GM12878 (cell line): ENCODE measurements around the gene NFKBIA. TPM values are rescaled to one million over a fixed set of nuclear protein-coding genes. Genes with fewer than 3 reads are reported as not detected.

Experiments
- ATAC-seq: fragments of 200-7000 bp; cut with Tn5 transposase; 3 replicates; pipeline ENCODE4 v1.9.1; 2020; ENCODE audit warnings: mild to moderate bottlenecking, moderate library complexity
- BruUV-seq: library from RNA; stranded (reverse); fragments of 400-500 nt; replicated peaks from 2 replicates; lab custom pipeline; 2021; lab: Mats Ljungman, UMichigan
- CTCF ChIA-PET: fragments of 300-600 bp; sonication (Branson Sonifier 250); formaldehyde crosslinking; extraction: SDS; loops from one replicate; lab custom pipeline; 2021; ENCODE audit warnings: inconsistent platforms; lab: Yijun Ruan, JAX
- POLR2A ChIA-PET: fragments of 350-600 bp; formaldehyde crosslinking; extraction: SDS; loops from one replicate; lab custom pipeline; 2021; ENCODE audit warnings: inconsistent platforms; lab: Charles Lee
- RAD21 ChIA-PET: fragments of 300-600 bp; sonication (Branson Sonifier 250); formaldehyde crosslinking; loops from one replicate; lab custom pipeline; 2023; ENCODE audit warnings: antibody characterized with exemption; ENCODE audit not compliant: unreplicated experiment; lab: Charles Lee
- SMC1A ChIA-PET: fragments of 300-600 bp; sonication (Branson Sonifier 250); formaldehyde crosslinking; loops from one replicate; lab custom pipeline; 2023; ENCODE audit not compliant: unreplicated experiment, uncharacterized antibody; lab: Charles Lee
- DNase-seq: peaks from one replicate; pipeline ENCODE4 v3.0.0-alpha.2; 2011; ENCODE audit warnings: low read depth, low spot score
- FAIRE-seq: peaks from 3 replicates; lab custom pipeline; 2011; peaks lifted over from hg19 to GRCh38; lab: Jason Lieb, UNC
- H2AFZ ChIP-seq: 2 replicates; pipeline ENCODE4 v1.6.0; 2011; ENCODE audit warnings: low read depth, low read length, control low read depth; ENCODE audit not compliant: control insufficient read depth
- H3K27ac ChIP-seq: 2 replicates; pipeline ENCODE4 v1.5.1; 2011; ENCODE audit warnings: control low read depth; ENCODE audit not compliant: control insufficient read depth, insufficient read depth
- H3K27me3 ChIP-seq, 2 experiments: replicated peaks in 1 of 2; 2 replicates each; pipeline versions ENCODE4 v1.6.0 to v1.6.1; 2011; ENCODE audit warnings: low read length in 1 of 2; ENCODE audit not compliant: control insufficient read depth in 2 of 2, insufficient read depth in 2 of 2
- H3K36me3 ChIP-seq, 2 experiments: 2 replicates each; pipeline ENCODE4 v1.5.1; 2011; ENCODE audit warnings: low read length in 1 of 2; ENCODE audit not compliant: control insufficient read depth in 2 of 2, insufficient read depth in 2 of 2
- H3K4me1 ChIP-seq: 2 replicates; pipeline ENCODE4 v1.6.1; 2011; ENCODE audit warnings: mild to moderate bottlenecking, low read length, moderate library complexity, mixed read lengths; ENCODE audit not compliant: control insufficient read depth, insufficient read depth
- H3K4me2 ChIP-seq: 2 replicates; pipeline ENCODE4 v1.6.0; 2011; ENCODE audit warnings: control low read depth; ENCODE audit not compliant: control insufficient read depth, insufficient read depth
- H3K4me3 ChIP-seq: fragments of 200-600 bp; sonication (generic); 2 replicates; pipeline ENCODE4 v1.5.1; 2016
- H3K79me2 ChIP-seq: 2 replicates; pipeline ENCODE4 v1.6.0; 2011; ENCODE audit warnings: low read length; ENCODE audit not compliant: control insufficient read depth, insufficient read depth
- H3K9ac ChIP-seq: 2 replicates; pipeline ENCODE4 v1.8.0; 2011; ENCODE audit warnings: low read length, control low read depth, mixed read lengths; ENCODE audit not compliant: control insufficient read depth, insufficient read depth
- H3K9me3 ChIP-seq: replicated peaks from 3 replicates; pipeline ENCODE4 v1.5.1; 2011; ENCODE audit warnings: mild to moderate bottlenecking, low read length; ENCODE audit not compliant: control insufficient read depth, insufficient read depth
- H4K20me1 ChIP-seq: 2 replicates; pipeline ENCODE4 v1.6.0; 2011; ENCODE audit not compliant: control insufficient read depth, insufficient read depth
- ETV6 ChIP-seq, 2 experiments: fragments of 450-650 bp in 1 of 2; IDR thresholded peaks in 1 of 2; conservative IDR thresholded peaks in 1 of 2; 2 replicates each; pipeline ENCODE4 v1.6.1; 2014; ENCODE audit warnings: antibody characterized with exemption in 1 of 2, borderline replicate concordance in 1 of 2, low read depth in 1 of 2, mild to moderate bottlenecking in 1 of 2, moderate library complexity in 1 of 2
- FOXK2 ChIP-seq: fragments of 450-650 bp; IDR thresholded peaks from 2 replicates; pipeline ENCODE4 v1.6.1; 2017; ENCODE audit warnings: mild to moderate bottlenecking, moderate library complexity
- FOXM1 ChIP-seq: IDR thresholded peaks from 2 replicates; pipeline ENCODE4 v1.6.1; 2012; ENCODE audit warnings: low read depth, mild to moderate bottlenecking, inconsistent platforms, low read length, moderate library complexity
- HDGF ChIP-seq: fragments of 450-650 bp; IDR thresholded peaks from 2 replicates; pipeline ENCODE4 v1.6.1; 2016; ENCODE audit warnings: antibody characterized with exemption
- IRF4 ChIP-seq: IDR thresholded peaks from 2 replicates; pipeline ENCODE4 v1.6.1; 2011; ENCODE audit warnings: low read depth, low read length
- IRF5 ChIP-seq: fragments of 450-650 bp; IDR thresholded peaks from 2 replicates; pipeline ENCODE4 v1.6.1; 2017; ENCODE audit warnings: borderline replicate concordance
- JUND ChIP-seq: IDR thresholded peaks from 2 replicates; pipeline ENCODE4 v1.6.1; 2012; ENCODE audit warnings: low read depth, mild to moderate bottlenecking, low read length, improper control_type of control experiment, moderate library complexity
- NKRF ChIP-seq: fragments of 450-650 bp; conservative IDR thresholded peaks from 2 replicates; pipeline ENCODE4 v1.6.1; 2017; ENCODE audit warnings: mild to moderate bottlenecking, moderate library complexity
- PBX3 ChIP-seq: IDR thresholded peaks from 2 replicates; pipeline ENCODE4 v1.6.1; 2011; ENCODE audit warnings: mild to moderate bottlenecking, low read depth, low read length, moderate library complexity; ENCODE audit not compliant: insufficient replicate concordance
- in situ Hi-C: fragments of 300-500 bp; cut with MboI; formaldehyde crosslinking; loops from 9 replicates; pipeline ENCODE4 v1.14.3; 2018; ENCODE audit warnings: mixed read lengths
- intact Hi-C: fragments of 100-400 bp; cut with micrococcal nuclease; formaldehyde crosslinking; loops from one replicate; pipeline ENCODE4 v1.14.2; 2022; ENCODE audit not compliant: unreplicated experiment
- polyA plus RNA-seq, 11 experiments: library from polyadenylated mRNA; depleted of rRNA in 4 of 11; unstranded in 6 of 11; stranded (reverse) in 5 of 11; fragments of >200 nt; fragmentation: Nextera tagmentation in 4 of 11; fragmentation: Illumina TruSeq in 1 of 11; extraction: Ambion mirVana in 4 of 11; extraction: Trizol in 1 of 11; gene quantifications; 1 replicate in 1 of 11; 2 replicates in 10 of 11; pipeline versions ENCODE4 v1.2.1 to v1.2.3, GENCODE V29; 2011 to 2016; ENCODE audit warnings: inconsistent platforms in 2 of 11, missing spikeins in 2 of 11, low read depth in 1 of 11
- total RNA-seq, 4 experiments: library from RNA; depleted of rRNA in 3 of 4; stranded (reverse); fragments of >200 nt in 3 of 4; fragmentation: Illumina TruSeq in 1 of 4; extraction: Trizol in 1 of 4; gene quantifications; 2 replicates each; pipeline versions ENCODE4 v1.2.1 to v1.2.3, GENCODE V29; 2013 to 2021

NFKBIA gene
- total and polyA plus RNA-seq, 10 of the 15 experiments (the other 5 are each of a cell fraction or from before 2014, with no cell fraction given): 123 to 419 (median 267) TPM

DNA sequence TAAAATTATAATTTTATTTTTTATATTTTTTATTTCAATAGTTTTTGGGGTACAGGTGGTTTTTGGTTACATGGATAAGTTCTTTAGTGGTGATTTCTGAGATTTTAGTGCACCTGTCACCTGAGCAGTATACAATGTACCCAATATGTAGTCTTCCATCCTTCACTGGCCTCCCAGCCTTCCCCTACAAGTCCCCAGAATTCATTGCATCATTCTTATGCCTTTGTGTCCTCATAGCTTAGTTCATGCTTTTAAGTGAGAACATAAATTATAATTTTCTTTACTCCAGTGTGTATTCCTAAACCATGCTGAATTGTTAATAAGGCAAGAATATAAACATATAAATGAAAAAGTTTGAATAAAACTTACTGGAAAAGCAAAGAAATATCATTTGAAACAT is 19.1 kb upstream of the NFKBIA start:
- POLR2A ChIA-PET: no interaction called here
- H4K20me1 ChIP-seq: no peaks in the 10 kb centered on the region

More for the DNA sequence above, 19.1 kb upstream of the NFKBIA start:
- DNase-seq (no peak), FAIRE-seq (no peak), ATAC-seq (no peak)
- BruUV-seq: no TSS peak
- no peak for TF ChIP-seq IRF5
- TF ChIP-seq HDGF: no peak
- TF ChIP-seq NKRF: no peak
- TF ChIP-seq PBX3: no peak
- no peak for TF ChIP-seq FOXM1
- TF ChIP-seq ETV6 (conservative IDR thresholded peaks at IDR 0.05 in 1 of 2, IDR thresholded peaks at IDR 0.05 in 1 of 2; ENCODE audit: borderline replicate concordance in 1 of 2, low read depth in 1 of 2): no peak
- no peak for TF ChIP-seq IRF4
- TF ChIP-seq JUND: no peak
- TF ChIP-seq FOXK2: no peak
- Histone ChIP-seq H3K27ac (no peak overlapping the region), H3K36me3 (no peaks in the 10 kb centered on the region), H3K9me3 (no peaks in the 10 kb centered on the region), H3K9ac (no peak overlapping the region), H3K27me3 (no peaks in the 10 kb centered on the region), H2AFZ (no peak overlapping the region), H3K79me2 (no peaks in the 10 kb centered on the region), H3K4me1 (no peaks in the 10 kb centered on the region), H3K4me3 (no peak overlapping the region), H3K4me2 (no peak overlapping the region)
- ChIA-PET SMC1A (interaction anchor here (1.4 to 17.6 kb wide), 4 partner anchors 263 to 393 kb away, joined by 3 to 362 read pairs (median 3); no protein-coding TSS in a partner anchor), RAD21 (interaction anchor here (17.6 kb wide), 1 partner anchor 281 kb away, joined by 257 read pairs; no protein-coding TSS in a partner anchor), CTCF (interaction anchor here (1.0 to 24.2 kb wide), 8 partner anchors 10 to 753 kb away, joined by 3 to 438 read pairs (median 15); partner anchors contain the start of gene NFKBIA)
- in situ Hi-C loops (loop anchor here (25.0 kb wide), 1 partner anchor 1086 kb away; no protein-coding TSS in a partner anchor), intact Hi-C loops (loop anchor here (2.0 to 10.0 kb wide), 5 partner anchors 264 to 1091 kb away; no protein-coding TSS in a partner anchor)
